Activated CD8-positive, alpha-beta memory T cell treated with anti-CD3 and anti-CD28 coated beads for 36 hours (primary cell): ENCODE measurements around the gene RCOR2. TPM values are rescaled to one million over a fixed set of nuclear protein-coding genes. Genes with fewer than 3 reads are reported as not detected.

Experiments
- CTCF ChIA-PET: fragments of 350-600 bp; sonication (Branson Sonifier 250); formaldehyde crosslinking; loops from one replicate; lab custom pipeline; 2021; ENCODE audit warnings: antibody characterized with exemption; lab: Charles Lee
- POLR2A ChIA-PET: fragments of 350-600 bp; sonication (Branson Sonifier 250); formaldehyde crosslinking; loops from one replicate; lab custom pipeline; 2021; ENCODE audit warnings: antibody characterized with exemption; lab: Charles Lee
- total RNA-seq, 2 experiments: library from RNA; stranded (reverse); gene quantifications; one replicate each; pipeline ENCODE4 v1.2.3, GENCODE V29; 2021

The RCOR2 gene
- total RNA-seq, 2 experiments from 2014 or later, result 0.36 to 0.48 TPM

- CTCF ChIA-PET, result interaction anchor here (1.0 to 4.2 kb wide), 2 partner anchors 100 to 170 kb away, joined by 3 to 17 read pairs; no protein-coding TSS in a partner anchor
- POLR2A ChIA-PET, result interaction anchor here (0.6 kb wide), 1 partner anchor 18 kb away, joined by 3 read pairs; no protein-coding TSS in a partner anchor
Measured at GRCh38 chr11:63937713-63938478, 20.9 kb upstream of the RCOR2 start.

DNA sequence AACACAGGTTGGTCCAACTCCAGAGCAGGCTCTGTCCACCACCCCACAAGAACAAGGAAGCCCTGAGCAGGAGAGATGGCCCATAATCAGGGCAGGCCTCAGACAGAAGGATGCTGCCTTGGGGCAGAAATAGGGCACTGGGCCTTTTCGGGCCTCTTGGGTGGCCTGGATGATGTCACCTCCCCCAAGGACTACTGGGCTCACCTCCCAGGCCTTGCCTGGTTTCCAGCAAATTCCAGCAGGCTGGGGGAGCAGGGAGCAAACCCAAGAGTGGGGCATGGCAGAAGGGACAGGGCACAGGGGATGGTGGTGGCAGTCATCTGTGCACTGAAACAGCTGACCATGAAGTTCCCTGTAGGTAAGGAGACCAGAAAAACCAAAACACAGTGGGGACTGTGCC is 16.5 kb upstream of the RCOR2 start:
- ChIA-PET POLR2A (no interaction called here), CTCF (no interaction called here)

DNA sequence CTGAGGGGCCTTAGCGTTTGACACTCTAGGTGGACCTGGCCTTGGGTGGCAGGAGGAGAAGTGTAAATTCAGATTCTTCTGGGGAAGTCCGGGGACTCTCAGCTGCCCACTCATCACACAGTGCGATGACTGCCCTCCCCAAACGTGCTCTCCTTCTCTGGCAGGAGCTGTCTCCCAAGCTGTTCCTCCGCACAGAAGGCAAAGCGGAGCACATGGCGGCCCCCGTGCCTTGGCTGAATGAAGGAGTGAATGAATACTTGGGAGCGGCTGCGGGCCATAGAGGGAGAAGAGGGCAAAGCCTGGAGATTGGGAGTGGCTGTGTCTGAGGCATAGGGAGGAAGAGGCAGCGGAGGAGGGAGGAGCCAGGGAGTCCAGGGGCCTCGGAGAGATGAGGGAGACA is 14.9 kb upstream of the RCOR2 start:
- POLR2A ChIA-PET, result no interaction called here
- CTCF ChIA-PET, result no interaction called here

- ChIA-PET CTCF (interaction anchor here (0.5 kb wide), 1 partner anchor 208 kb away, joined by 3 read pairs; no protein-coding TSS in a partner anchor), POLR2A (no interaction called here)
Measured at GRCh38 chr11:63931045-63931444, 14.1 kb upstream of the RCOR2 start.

GRCh38 chr11:63929616-63930015 is 12.7 kb upstream of the RCOR2 start:
- ChIA-PET POLR2A (no interaction called here), CTCF (interaction anchor here (0.7 to 0.8 kb wide), 2 partner anchors 8 to 80 kb away, joined by 3 read pairs; no protein-coding TSS in a partner anchor)

- POLR2A ChIA-PET, result no interaction called here
- CTCF ChIA-PET, result no interaction called here
Measured at GRCh38 chr11:63923319-63923718, 6.4 kb upstream of the RCOR2 start.

- POLR2A ChIA-PET, result no interaction called here
- CTCF ChIA-PET, result no interaction called here
Measured at GRCh38 chr11:63922673-63923192, 5.8 kb upstream of the RCOR2 start.

- ChIA-PET CTCF (interaction anchor here (0.6 to 2.8 kb wide), 7 partner anchors 9 to 110 kb away, joined by 3 to 10 read pairs (median 3); no protein-coding TSS in a partner anchor), POLR2A (no interaction called here)
Measured at GRCh38 chr11:63920939-63921417, 4.0 kb upstream of the RCOR2 start.

DNA sequence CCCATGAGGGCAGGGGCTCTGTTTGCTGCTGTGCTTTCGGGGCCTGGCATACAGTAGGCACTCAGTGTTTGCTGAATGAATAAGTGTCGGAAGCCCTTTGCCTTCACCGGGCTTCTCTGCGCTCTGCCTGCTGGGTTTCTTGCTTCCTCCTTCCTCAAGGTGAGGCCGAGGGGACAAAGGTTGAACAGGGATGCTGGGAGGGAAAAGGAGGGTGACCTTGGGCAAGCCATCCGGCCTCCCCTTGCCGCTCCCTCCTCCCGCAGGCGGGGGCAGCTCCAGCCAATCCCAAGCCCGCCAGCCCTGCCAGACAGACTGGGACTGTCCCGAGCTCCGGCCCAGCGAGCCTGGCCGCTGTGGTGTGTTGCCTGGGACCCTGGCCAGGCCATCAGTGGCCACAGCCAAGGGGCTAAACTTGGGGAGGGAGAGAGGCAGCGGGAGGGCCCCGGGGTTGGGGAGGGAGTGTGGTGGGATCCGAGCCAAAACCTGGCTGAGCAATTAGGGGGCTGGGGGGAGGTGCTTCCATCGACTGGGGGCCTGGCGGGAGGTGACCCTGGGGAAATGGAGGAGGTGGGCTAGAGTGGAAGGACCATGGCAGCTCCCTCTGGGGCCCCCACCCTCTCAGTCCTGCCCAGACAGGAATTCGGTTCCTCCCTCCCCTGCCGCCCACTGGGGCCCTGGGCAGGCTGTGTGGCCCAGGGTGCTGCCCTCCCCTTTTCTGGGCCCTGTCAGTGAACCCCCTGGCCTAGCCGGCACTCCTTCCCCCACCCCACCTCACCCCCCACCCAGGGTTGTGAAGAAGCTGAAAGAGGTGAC is 3.4 kb upstream of the RCOR2 start:
- ChIA-PET CTCF (interaction anchor here (0.8 to 2.8 kb wide), 5 partner anchors 9 to 84 kb away, joined by 3 to 10 read pairs (median 3); no protein-coding TSS in a partner anchor), POLR2A (interaction anchor here (0.7 kb wide), 1 partner anchor 18 kb away, joined by 3 read pairs; no protein-coding TSS in a partner anchor)

- ChIA-PET CTCF (interaction anchor here (2.7 to 2.8 kb wide), 2 partner anchors 27 to 83 kb away, joined by 8 to 10 read pairs; no protein-coding TSS in a partner anchor), POLR2A (interaction anchor here (0.7 kb wide), 1 partner anchor 19 kb away, joined by 3 read pairs; no protein-coding TSS in a partner anchor)
Measured at GRCh38 chr11:63919267-63920125, 2.5 kb upstream of the RCOR2 start.

GRCh38 chr11:63918507-63919191 is 1.7 kb upstream of the RCOR2 start:
- ChIA-PET CTCF (interaction anchor here (1.0 to 2.4 kb wide), 2 partner anchors 27 to 81 kb away, joined by 4 to 9 read pairs; no protein-coding TSS in a partner anchor), POLR2A (no interaction called here)

GRCh38 chr11:63917692-63918506 is 935 bp upstream of the RCOR2 start:
- CTCF ChIA-PET, result interaction anchor here (1.0 to 2.4 kb wide), 5 partner anchors 15 to 81 kb away, joined by 3 to 9 read pairs (median 3); no protein-coding TSS in a partner anchor
- POLR2A ChIA-PET, result interaction anchor here (0.5 kb wide), 1 partner anchor 323 kb away, joined by 3 read pairs; the partner anchor contains the start of gene FKBP2

GRCh38 chr11:63915961-63916836 is 765 bp downstream of the RCOR2 start:
- ChIA-PET CTCF (interaction anchor here (1.3 to 2.4 kb wide), 3 partner anchors 13 to 79 kb away, joined by 3 to 9 read pairs (median 3); no protein-coding TSS in a partner anchor), POLR2A (no interaction called here)

DNA sequence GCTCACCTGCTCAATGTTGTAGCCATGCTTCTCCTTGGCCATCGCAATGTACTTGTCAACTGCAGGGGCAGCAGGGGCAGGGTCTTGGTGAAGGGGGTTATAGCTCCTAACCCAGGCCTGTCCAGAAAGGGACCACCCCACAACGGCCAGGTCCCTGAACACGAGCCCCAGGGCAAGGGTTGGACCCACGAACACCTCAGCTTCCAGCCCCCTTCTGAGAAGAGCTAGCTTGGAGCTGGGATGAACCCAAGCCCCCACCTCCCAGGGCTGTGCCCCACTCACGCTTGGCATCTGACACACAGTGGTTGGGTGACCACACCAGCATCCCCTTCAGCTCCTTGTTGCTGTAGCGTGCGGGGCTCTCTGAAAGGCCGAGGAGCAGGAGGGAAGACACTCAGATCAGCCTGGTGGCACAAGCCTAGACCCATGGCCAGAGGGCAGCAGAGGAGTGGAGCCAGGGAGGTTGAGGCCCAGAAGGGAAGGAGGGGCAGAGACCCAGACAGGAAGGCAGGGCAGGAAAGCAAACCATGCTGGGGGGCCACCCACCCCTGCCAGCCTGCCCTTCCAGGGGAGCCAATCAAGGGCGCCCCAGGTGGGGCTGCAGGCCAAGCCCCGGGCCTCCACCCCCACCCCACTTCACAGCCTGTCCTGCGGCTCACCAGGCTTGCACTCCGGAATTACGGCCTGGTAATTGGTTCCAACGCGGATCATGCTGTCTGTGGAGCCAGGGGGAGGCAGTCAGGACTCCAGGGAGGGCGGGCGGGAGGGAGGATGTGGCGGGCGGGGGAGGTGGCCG is 1.9 kb downstream of the RCOR2 start:
- ChIA-PET POLR2A (no interaction called here), CTCF (interaction anchor here (1.0 to 1.3 kb wide), 4 partner anchors 19 to 77 kb away, joined by 3 to 5 read pairs (median 4); no protein-coding TSS in a partner anchor)
